DMS153 treated with DMSO at 0.1 percent for 48 hours (cell line): ENCODE data around the gene ETNPPL.

Experiments
- DNase-seq: peaks from one replicate; lab custom pipeline; 2025; ENCODE audit not compliant: unreplicated experiment; lab: John Stamatoyannopoulos, UW

Gene ETNPPL

GRCh38 chr4:108762559-108763225 is at the start of gene ETNPPL:
ETNPPL (minus strand) TSS chr4:108763053; CDS start chr4:108762898, 155 bp downstream.
- peak; percentile 8 for DNase-seq

- DNase-seq = no peak
Observed at GRCh38 chr4:108811486-108811885, 48.6 kb upstream of the ETNPPL start.

GRCh38 chr4:108810087-108810486 is 47.2 kb upstream of the ETNPPL start:
- DNase-seq = no peak

- DNase-seq = no peak
Observed at GRCh38 chr4:108804648-108805273, 41.9 kb upstream of the ETNPPL start.

GRCh38 chr4:108799306-108799705 is 36.5 kb upstream of the ETNPPL start:
- DNase-seq = no peak

GRCh38 chr4:108796173-108796572 is 33.3 kb upstream of the ETNPPL start:
- DNase-seq = no peak

- DNase-seq = no peak
Observed at GRCh38 chr4:108795733-108796132, 32.9 kb upstream of the ETNPPL start.

- no peak for DNase-seq
Observed at GRCh38 chr4:108794136-108794535, 31.3 kb upstream of the ETNPPL start.

- no peak for DNase-seq
Observed at GRCh38 chr4:108793415-108793814, 30.6 kb upstream of the ETNPPL start.

GRCh38 chr4:108788731-108789130 is 25.9 kb upstream of the ETNPPL start:
- no peak for DNase-seq

- DNase-seq = no peak
Observed at GRCh38 chr4:108787724-108788123, 24.9 kb upstream of the ETNPPL start.

- DNase-seq = no peak
Observed at GRCh38 chr4:108787106-108787505, 24.3 kb upstream of the ETNPPL start.

GRCh38 chr4:108786351-108786750 is 23.5 kb upstream of the ETNPPL start:
- no peak for DNase-seq

- DNase-seq = no peak
Observed at GRCh38 chr4:108783665-108784463, 21.0 kb upstream of the ETNPPL start.

- DNase-seq = no peak
Observed at GRCh38 chr4:108779958-108780357, 17.1 kb upstream of the ETNPPL start.

GRCh38 chr4:108777388-108777787 is 14.5 kb upstream of the ETNPPL start:
- DNase-seq = no peak

GRCh38 chr4:108775921-108776320 is 13.1 kb upstream of the ETNPPL start:
- DNase-seq = no peak

GRCh38 chr4:108774809-108775530 is 12.1 kb upstream of the ETNPPL start:
- DNase-seq = no peak

GRCh38 chr4:108772402-108772801 is 9.5 kb upstream of the ETNPPL start:
- DNase-seq = no peak

- DNase-seq = no peak
Observed at GRCh38 chr4:108766058-108766457, 3.2 kb upstream of the ETNPPL start.

GRCh38 chr4:108763986-108764385 is 1.1 kb upstream of the ETNPPL start:
- no peak for DNase-seq
